OCI-LY3 (cell line): ENCODE results near the gene SEMA4A.

Experiments
- CTCF ChIP-seq: fragments of 200-600, 300-600 bp; sonication (generic); IDR thresholded peaks from 2 replicates; pipeline ENCODE4 v1.5.1; 2014; ENCODE audit warnings: antibody characterized with exemption, low read length, low read depth
- EZH2phosphoT487 ChIP-seq: fragments of 200-600 bp; shearing (Covaris generic); IDR thresholded peaks from 2 replicates; pipeline ENCODE4 v1.6.1; 2018; ENCODE audit warnings: antibody characterized with exemption, mixed run types, low read depth

DNA sequence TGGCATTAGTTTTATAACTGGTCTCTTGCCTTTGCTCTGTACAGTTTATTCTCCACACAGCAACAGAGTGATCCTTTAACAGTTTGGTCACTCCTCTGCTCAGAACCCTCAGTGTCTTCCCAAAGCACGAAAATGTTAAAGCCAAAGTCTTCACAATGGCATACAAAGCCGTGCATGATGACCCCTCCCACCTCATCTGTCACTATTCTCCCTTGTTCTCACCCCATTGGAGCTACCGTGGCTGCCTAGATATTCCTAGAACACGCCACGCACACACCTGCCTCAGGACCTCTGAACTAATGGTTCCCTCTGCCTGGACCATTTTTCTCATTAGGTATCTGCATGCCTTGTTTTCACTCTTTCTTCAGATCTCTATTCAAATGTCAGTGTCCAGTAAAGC is 8.6 kb upstream of the SEMA4A start:
- TF ChIP-seq CTCF (no peak), EZH2phosphoT487 (no peak)
